ENCODE measurements around the gene DPF3. TPM values are rescaled to one million over a fixed set of nuclear protein-coding genes. Genes with fewer than 3 reads are reported as not detected.
A peak's percentile ranks its signal among the peaks of the same experiment; 100 is the strongest.
"Not testable (repeated sequence)": the region's sequence is repeated elsewhere in the genome, so short reads cannot be mapped to it uniquely, and the experiment has no call there.

DPF3 gene
- total and polyA plus RNA-seq, 2 donors from 2014 or later, result 2.3 to 2.8 TPM

DNA sequence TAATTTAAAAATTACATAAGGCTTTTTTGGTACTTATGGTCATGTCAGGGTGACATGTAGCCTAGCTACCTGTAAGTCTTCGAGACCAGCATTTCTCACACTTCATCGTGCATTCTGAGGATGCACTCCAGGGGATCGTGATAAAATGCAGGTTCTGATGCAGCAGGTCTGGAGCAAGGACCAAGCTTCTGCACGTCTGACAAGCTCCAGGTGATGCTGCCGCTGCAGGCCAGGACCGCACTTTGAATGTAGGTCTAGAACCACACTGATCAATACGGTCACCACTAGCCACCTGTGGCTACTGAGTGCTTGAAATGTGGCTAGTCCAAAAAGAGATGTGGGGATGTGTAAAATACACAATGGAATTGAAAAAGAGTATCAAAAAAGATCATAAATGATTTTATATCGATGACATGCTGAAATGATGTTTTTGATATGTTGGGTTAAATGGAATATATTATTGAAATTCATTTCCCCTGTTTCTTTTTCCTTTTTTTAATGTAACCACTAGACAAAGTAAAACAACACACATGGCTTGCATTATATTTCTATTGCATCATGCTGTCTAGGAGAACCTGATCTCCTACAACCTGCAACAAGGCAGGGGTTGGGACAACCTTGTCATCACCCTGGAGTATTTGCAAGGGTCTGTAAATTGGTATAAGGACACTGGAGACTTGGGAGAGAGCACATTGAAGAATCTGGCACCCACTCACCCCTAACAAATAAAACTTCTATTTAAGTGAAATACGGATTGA is 142.4 kb downstream of the DPF3 start:
- TF ChIP-seq, protein P1, sequence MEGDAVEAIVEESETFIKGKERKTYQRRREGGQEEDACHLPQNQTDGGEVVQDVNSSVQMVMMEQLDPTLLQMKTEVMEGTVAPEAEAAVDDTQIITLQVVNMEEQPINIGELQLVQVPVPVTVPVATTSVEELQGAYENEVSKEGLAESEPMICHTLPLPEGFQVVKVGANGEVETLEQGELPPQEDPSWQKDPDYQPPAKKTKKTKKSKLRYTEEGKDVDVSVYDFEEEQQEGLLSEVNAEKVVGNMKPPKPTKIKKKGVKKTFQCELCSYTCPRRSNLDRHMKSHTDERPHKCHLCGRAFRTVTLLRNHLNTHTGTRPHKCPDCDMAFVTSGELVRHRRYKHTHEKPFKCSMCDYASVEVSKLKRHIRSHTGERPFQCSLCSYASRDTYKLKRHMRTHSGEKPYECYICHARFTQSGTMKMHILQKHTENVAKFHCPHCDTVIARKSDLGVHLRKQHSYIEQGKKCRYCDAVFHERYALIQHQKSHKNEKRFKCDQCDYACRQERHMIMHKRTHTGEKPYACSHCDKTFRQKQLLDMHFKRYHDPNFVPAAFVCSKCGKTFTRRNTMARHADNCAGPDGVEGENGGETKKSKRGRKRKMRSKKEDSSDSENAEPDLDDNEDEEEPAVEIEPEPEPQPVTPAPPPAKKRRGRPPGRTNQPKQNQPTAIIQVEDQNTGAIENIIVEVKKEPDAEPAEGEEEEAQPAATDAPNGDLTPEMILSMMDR (IDR thresholded peaks at IDR 0.05; ENCODE audit: borderline replicate concordance, extremely low read depth, insufficient read depth), result no peak
- peaks cover 0 to 5% (median 3%) of the 10 kb centered on the region in 3 donors for H3K4me1 ChIP-seq (ENCODE audit: control insufficient read depth in 2 of 3, insufficient read depth in 2 of 3, low read depth in 1 of 3, low read length in 3 of 3)
- H3K4me3 ChIP-seq (ENCODE audit: low read length in 3 of 3), result no peak overlapping the region
- no peaks in the 10 kb centered on the region for H3K36me3 ChIP-seq (ENCODE audit: control insufficient read depth in 2 of 3, insufficient read depth in 3 of 3, low read length in 3 of 3)
- H3K27me3 ChIP-seq (ENCODE audit: control insufficient read depth, insufficient read depth, low read length), result no peaks in the 10 kb centered on the region
- intact Hi-C loops (cut with DNase I), result no loop called here
- no peak for FAIRE-seq
- no peaks in the 10 kb centered on the region for H3K9me3 ChIP-seq (ENCODE audit: control insufficient read depth in 2 of 3, insufficient read depth in 1 of 3, low read length in 3 of 3)
- DNase-seq, result no peak
- H3K9ac ChIP-seq (ENCODE audit: low read length in 3 of 3), result no peak overlapping the region
- no peak overlapping the region for H3K27ac ChIP-seq (ENCODE audit: low read depth in 2 of 2, low read length in 2 of 2)

DNA sequence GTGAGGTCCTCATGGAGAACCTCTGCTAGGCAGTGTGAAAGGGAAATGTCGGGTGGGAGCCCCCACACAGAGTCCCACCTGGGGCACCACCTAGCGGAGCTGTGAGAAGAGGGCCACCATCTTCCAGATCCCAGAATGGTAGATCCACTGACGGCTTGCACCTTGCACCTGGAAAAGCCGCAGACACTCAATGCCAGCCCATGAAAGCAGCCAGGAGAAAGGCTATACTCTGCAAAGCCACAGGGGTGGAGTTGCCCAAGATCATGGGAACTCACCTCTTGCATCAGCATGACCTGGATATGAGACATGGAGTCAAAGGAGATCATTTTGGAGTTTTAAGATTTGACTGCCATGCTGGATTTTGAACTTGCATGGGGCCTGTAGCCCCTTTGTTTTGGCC is 145.0 kb downstream of the DPF3 start:
- H3K27ac ChIP-seq (ENCODE audit: low read depth in 2 of 2, low read length in 2 of 2); H3K4me3 ChIP-seq (ENCODE audit: low read length in 3 of 3); H3K36me3 ChIP-seq (ENCODE audit: control insufficient read depth in 2 of 3, insufficient read depth in 3 of 3, low read length in 3 of 3); FAIRE-seq; H3K9me3 ChIP-seq (ENCODE audit: control insufficient read depth in 2 of 3, insufficient read depth in 1 of 3, low read length in 3 of 3); H3K9ac ChIP-seq (ENCODE audit: low read length in 3 of 3); H3K27me3 ChIP-seq (ENCODE audit: control insufficient read depth, insufficient read depth, low read length); H3K4me1 ChIP-seq (ENCODE audit: control insufficient read depth in 2 of 3, insufficient read depth in 2 of 3, low read depth in 1 of 3, low read length in 3 of 3); DNase-seq; intact Hi-C loops (cut with DNase I): not testable (repeated sequence)

DNA sequence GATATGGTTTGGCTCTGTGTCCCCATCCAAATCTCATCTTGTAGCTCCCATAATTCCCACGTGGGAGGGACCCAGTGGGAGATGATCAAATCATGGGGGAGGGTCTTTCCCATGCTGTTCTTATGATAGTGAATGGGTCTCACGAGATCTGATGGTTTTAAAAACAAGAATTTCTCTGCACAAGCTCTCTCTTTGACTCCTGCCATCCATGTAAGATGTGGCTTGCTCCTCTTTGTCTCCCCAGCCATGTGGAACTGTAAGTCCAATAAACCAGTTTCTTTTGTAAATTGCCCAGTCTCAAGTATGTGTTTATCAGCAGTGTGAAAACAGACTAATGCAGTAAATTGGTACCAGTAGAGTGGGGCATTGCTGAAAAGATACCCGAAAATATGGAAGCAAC is 146.2 kb downstream of the DPF3 start:
- Histone ChIP-seq H3K4me1 (ENCODE audit: control insufficient read depth in 2 of 3, insufficient read depth in 2 of 3, low read depth in 1 of 3, low read length in 3 of 3) (peaks cover 0 to 5% (median 4%) of the 10 kb centered on the region in 3 donors), H3K27ac (ENCODE audit: low read depth in 2 of 2, low read length in 2 of 2) (no peak overlapping the region), H3K4me3 (ENCODE audit: low read length in 3 of 3) (no peak overlapping the region), H3K9me3 (ENCODE audit: control insufficient read depth in 2 of 3, insufficient read depth in 1 of 3, low read length in 3 of 3) (no peaks in the 10 kb centered on the region), H3K9ac (ENCODE audit: low read length in 3 of 3) (no peak overlapping the region), H3K36me3 (ENCODE audit: control insufficient read depth in 2 of 3, insufficient read depth in 3 of 3, low read length in 3 of 3) (no peaks in the 10 kb centered on the region), H3K27me3 (ENCODE audit: control insufficient read depth, insufficient read depth, low read length) (no peaks in the 10 kb centered on the region)
- no peak for FAIRE-seq
- intact Hi-C loops (cut with DNase I), result no loop called here
- DNase-seq, result no peak
- TF ChIP-seq, protein P1 (IDR thresholded peaks at IDR 0.05; ENCODE audit: borderline replicate concordance, extremely low read depth, insufficient read depth), result no peak

DNA sequence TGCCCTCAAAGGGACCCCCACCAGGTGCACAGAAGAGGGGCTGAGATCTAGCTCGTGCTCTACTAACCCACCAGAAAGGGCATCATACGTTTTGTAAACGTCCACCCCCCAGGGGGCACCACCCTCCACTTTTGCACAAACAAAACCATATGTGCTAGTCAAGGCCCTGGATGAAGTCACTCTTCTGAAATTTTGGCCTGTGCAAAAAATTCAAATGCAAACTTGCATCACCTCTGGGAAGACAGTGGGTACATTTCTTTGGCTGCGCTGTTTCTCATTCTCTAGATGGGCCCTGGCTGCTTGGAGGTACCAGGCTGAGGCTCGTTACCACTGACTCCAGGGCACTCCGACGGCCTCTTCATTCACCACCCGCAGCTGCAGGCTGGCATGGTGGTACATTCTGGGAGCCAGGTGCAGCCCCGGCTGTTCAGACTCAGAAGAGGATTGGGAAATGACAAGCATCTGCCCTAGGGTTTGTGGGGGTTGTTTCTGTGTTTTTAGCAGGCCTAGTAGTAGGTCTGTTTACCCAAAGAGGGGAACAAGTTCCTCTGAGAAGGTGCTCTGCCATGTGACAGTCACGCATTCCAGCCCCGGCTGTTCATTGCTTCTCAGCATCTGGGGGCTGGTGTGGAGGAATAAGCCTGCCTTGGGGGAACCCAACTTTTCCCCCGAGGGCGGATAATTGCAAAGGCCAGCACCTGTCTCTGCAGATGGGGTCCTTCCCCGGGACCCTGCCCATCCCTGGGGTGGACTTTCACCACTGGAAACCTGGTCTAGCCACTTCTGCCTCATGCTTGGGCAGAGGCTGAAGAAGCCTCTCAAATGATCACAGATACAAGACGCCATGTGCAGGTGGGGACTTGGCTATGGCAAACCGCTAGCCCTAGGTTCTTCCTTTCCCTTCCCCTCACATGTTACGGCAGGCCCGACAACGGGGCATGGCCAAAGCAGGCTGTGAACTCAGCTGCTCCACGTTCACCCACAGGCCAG is 147.6 kb downstream of the DPF3 start:
- intact Hi-C loops (cut with DNase I), result no loop called here
- FAIRE-seq, result no peak
- Histone ChIP-seq H3K27ac (ENCODE audit: low read depth in 2 of 2, low read length in 2 of 2) (peak overlapping the region in 1 of 2 donors; percentile 63), H3K27me3 (ENCODE audit: control insufficient read depth, insufficient read depth, low read length) (no peaks in the 10 kb centered on the region), H3K4me3 (ENCODE audit: low read length in 3 of 3) (no peak overlapping the region), H3K9ac (ENCODE audit: low read length in 3 of 3) (no peak overlapping the region), H3K9me3 (ENCODE audit: control insufficient read depth in 2 of 3, insufficient read depth in 1 of 3, low read length in 3 of 3) (no peaks in the 10 kb centered on the region), H3K4me1 (ENCODE audit: control insufficient read depth in 2 of 3, insufficient read depth in 2 of 3, low read depth in 1 of 3, low read length in 3 of 3) (peaks cover 0 to 5% (median 4%) of the 10 kb centered on the region in 3 donors), H3K36me3 (ENCODE audit: control insufficient read depth in 2 of 3, insufficient read depth in 3 of 3, low read length in 3 of 3) (no peaks in the 10 kb centered on the region)
- TF ChIP-seq, protein P1 (IDR thresholded peaks at IDR 0.05; ENCODE audit: borderline replicate concordance, extremely low read depth, insufficient read depth), result no peak
- no peak for DNase-seq
